Measurements from ENCODE around the gene ZKSCAN8. TPM values are rescaled to one million over a fixed set of nuclear protein-coding genes. Genes with fewer than 3 reads are reported as not detected.
A peak's percentile ranks its signal among the peaks of the same experiment; 100 is the strongest.

The ZKSCAN8 gene
- total RNA-seq, 1 donor from 2014 or later: 37.4 TPM

DNA sequence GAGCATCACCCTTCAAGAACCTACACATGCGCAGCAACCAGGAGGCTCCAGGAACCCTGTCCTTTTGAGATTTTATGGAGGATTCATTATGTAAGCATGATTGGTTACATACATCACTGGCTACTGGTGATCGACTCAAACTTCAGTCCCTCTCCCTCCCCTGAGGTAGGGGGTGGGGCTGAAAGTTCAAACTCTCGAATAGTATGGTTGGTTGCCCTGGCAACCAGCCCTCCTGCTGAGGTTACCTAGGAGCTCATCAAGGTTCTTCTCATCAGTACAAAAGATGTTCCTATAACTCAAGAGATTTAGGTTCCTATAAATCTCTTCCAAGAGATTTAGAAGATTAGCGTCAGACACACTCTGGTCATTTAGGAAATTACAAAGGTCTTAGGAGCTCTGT is 61.5 kb downstream of the ZKSCAN8 start:
- H3K4me1 Mint-ChIP-seq (ENCODE audit: low read depth, unreplicated experiment): peaks cover 6% of the 10 kb centered on the region
- H3K27ac Mint-ChIP-seq (ENCODE audit: unreplicated experiment): no peak overlapping the region
- TF ChIP-seq, protein P1, sequence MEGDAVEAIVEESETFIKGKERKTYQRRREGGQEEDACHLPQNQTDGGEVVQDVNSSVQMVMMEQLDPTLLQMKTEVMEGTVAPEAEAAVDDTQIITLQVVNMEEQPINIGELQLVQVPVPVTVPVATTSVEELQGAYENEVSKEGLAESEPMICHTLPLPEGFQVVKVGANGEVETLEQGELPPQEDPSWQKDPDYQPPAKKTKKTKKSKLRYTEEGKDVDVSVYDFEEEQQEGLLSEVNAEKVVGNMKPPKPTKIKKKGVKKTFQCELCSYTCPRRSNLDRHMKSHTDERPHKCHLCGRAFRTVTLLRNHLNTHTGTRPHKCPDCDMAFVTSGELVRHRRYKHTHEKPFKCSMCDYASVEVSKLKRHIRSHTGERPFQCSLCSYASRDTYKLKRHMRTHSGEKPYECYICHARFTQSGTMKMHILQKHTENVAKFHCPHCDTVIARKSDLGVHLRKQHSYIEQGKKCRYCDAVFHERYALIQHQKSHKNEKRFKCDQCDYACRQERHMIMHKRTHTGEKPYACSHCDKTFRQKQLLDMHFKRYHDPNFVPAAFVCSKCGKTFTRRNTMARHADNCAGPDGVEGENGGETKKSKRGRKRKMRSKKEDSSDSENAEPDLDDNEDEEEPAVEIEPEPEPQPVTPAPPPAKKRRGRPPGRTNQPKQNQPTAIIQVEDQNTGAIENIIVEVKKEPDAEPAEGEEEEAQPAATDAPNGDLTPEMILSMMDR (IDR thresholded peaks at IDR 0.05; ENCODE audit: partially characterized antibody, unreplicated experiment): no peak
- H3K27me3 Mint-ChIP-seq (ENCODE audit: unreplicated experiment): peaks cover 10% of the 10 kb centered on the region
- peaks cover 14% of the 10 kb centered on the region for H3K36me3 Mint-ChIP-seq (ENCODE audit: unreplicated experiment)
- H3K4me3 Mint-ChIP-seq (ENCODE audit: unreplicated experiment): no peak overlapping the region
- no peak for DNase-seq
- H3K9me3 Mint-ChIP-seq (ENCODE audit: unreplicated experiment): peaks cover 6% of the 10 kb centered on the region

DNA sequence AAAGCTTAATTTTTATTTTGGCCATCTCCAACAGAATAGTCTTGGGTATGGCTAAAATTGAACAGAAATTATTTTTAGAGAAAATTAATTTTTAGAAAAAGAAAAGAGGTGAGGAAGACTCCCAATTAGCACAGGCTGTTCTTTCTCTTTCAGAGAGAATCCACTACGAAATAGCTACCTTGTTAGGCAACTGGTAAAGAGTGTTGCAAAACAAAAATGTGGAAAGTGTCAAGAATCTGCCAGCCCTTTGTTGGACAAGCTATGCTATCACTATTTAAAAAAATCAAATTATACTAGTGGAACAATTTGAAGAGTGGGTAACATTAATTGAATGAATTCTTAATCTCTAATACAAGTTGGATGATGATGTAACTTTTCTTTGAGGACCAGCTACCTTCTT is 64.2 kb downstream of the ZKSCAN8 start:
- Mint-ChIP-seq H3K9me3 (ENCODE audit: unreplicated experiment) (peaks cover 11% of the 10 kb centered on the region), H3K4me3 (ENCODE audit: unreplicated experiment) (no peak overlapping the region), H3K4me1 (ENCODE audit: low read depth, unreplicated experiment) (peaks cover 12% of the 10 kb centered on the region), H3K27me3 (ENCODE audit: unreplicated experiment) (peaks cover 13% of the 10 kb centered on the region), H3K36me3 (ENCODE audit: unreplicated experiment) (peaks cover 5% of the 10 kb centered on the region), H3K27ac (ENCODE audit: unreplicated experiment) (no peak overlapping the region)
- no peak for DNase-seq
- TF ChIP-seq, protein P1 (IDR thresholded peaks at IDR 0.05; ENCODE audit: partially characterized antibody, unreplicated experiment): no peak

DNA sequence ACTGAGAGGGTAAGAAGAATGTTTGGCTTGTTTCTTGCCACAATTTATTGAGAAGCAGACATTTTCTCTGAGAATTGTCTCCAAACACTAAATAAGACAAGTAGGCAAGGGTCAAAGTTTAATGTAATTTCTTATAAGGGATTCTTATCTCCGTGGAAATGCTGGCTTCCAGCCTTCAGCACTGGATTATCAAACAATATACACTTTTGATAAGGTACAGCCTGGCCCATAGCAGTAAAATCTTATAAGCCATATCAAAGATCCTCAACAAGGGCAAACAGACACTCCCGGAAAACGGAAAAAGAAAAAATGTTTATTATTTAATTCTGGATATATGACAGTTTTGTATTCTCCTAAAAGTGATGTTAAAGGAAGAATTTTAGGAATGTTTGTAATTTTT is 64.8 kb downstream of the ZKSCAN8 start:
- H3K9me3 Mint-ChIP-seq (ENCODE audit: unreplicated experiment): peaks cover 11% of the 10 kb centered on the region
- TF ChIP-seq, protein P1 (IDR thresholded peaks at IDR 0.05; ENCODE audit: partially characterized antibody, unreplicated experiment): no peak
- H3K27ac Mint-ChIP-seq (ENCODE audit: unreplicated experiment): no peak overlapping the region
- H3K4me3 Mint-ChIP-seq (ENCODE audit: unreplicated experiment): peak overlapping the region; percentile 98
- no peak for DNase-seq
- peaks cover 5% of the 10 kb centered on the region for H3K36me3 Mint-ChIP-seq (ENCODE audit: unreplicated experiment)
- H3K4me1 Mint-ChIP-seq (ENCODE audit: low read depth, unreplicated experiment): peaks cover 12% of the 10 kb centered on the region
- peaks cover 13% of the 10 kb centered on the region for H3K27me3 Mint-ChIP-seq (ENCODE audit: unreplicated experiment)

DNA sequence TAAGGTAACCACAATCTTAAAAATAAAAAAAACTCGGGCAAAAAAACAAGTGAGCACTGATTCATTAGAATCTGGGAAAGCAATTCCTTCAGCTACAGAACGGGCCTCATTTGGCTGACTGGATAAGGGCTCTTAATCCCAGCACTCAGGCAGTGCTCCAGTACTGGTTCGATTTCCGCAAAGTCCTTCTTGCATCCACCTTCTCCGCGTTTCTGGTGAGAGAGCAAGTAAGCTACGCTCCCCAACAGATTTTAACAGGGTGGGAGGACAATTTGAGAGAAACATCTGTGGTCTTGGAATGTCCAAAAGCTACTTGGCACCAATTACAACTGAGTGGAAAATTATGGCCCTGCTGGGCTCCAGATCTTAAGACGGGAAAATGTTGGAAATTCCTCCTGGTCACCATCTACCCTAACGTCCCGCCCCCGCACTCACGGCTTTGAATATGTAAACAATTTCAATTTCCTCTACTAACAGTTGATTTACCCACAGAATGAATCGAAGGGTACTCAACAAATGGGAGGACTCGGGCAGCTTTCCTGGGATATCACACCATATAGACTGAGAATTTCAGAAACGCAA is 65.3 kb downstream of the ZKSCAN8 start:
- DNase-seq: no peak
- peaks cover 13% of the 10 kb centered on the region for H3K27me3 Mint-ChIP-seq (ENCODE audit: unreplicated experiment)

DNA sequence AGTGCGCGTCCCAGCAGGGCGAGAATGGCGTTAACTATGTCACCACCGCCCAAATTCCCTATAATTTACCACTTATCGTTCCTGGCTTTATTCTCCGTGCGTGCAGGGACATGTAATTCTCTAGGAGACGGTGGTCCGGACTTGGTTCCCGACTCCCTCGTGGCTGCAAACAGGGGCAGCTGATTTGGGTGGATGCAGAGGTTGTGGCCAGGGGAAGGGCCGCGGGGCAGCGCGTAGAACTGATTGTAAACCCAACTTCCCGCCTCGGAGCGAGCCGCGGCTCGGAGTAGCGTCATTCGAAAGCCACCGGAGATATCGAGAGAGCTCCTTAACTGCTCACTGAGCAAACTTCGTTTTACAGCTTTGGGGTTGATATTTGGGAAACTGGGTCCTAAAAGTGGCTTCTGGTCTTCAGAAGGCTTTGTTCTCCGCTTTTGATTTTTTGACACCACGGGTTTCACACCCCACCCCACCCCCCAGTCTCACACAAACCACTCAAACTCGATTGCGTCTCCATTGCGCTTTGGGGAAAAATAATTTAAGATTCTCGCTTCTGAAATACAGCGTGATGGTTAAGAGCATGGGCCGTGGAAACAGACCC is 65.9 kb downstream of the ZKSCAN8 start:
- H3K27me3 Mint-ChIP-seq (ENCODE audit: unreplicated experiment): peaks cover 13% of the 10 kb centered on the region
- peaks cover 14% of the 10 kb centered on the region for H3K4me1 Mint-ChIP-seq (ENCODE audit: low read depth, unreplicated experiment)
- peaks cover 14% of the 10 kb centered on the region for H3K9me3 Mint-ChIP-seq (ENCODE audit: unreplicated experiment)
- peak overlapping the region; percentile 98 for H3K4me3 Mint-ChIP-seq (ENCODE audit: unreplicated experiment)
- TF ChIP-seq, protein P1 (IDR thresholded peaks at IDR 0.05; ENCODE audit: partially characterized antibody, unreplicated experiment): no peak
- DNase-seq: peak; percentile 50
- H3K36me3 Mint-ChIP-seq (ENCODE audit: unreplicated experiment): peaks cover 5% of the 10 kb centered on the region
- H3K27ac Mint-ChIP-seq (ENCODE audit: unreplicated experiment): peak overlapping the region; percentile 20

More for the DNA sequence above, 65.3 kb downstream of the ZKSCAN8 start:
- TF ChIP-seq, protein P1 (IDR thresholded peaks at IDR 0.05; ENCODE audit: partially characterized antibody, unreplicated experiment): no peak
- H3K36me3 Mint-ChIP-seq (ENCODE audit: unreplicated experiment): peaks cover 5% of the 10 kb centered on the region
- H3K9me3 Mint-ChIP-seq (ENCODE audit: unreplicated experiment): peaks cover 11% of the 10 kb centered on the region
- H3K4me3 Mint-ChIP-seq (ENCODE audit: unreplicated experiment): peak overlapping the region; percentile 98
- peak overlapping the region; percentile 20 for H3K27ac Mint-ChIP-seq (ENCODE audit: unreplicated experiment)
- H3K4me1 Mint-ChIP-seq (ENCODE audit: low read depth, unreplicated experiment): peaks cover 12% of the 10 kb centered on the region
